NK-92 (cell line): ENCODE measurements around the gene CNTNAP2.

Experiments used
- DNase-seq: peaks from one replicate; lab custom pipeline; 2025; ENCODE audit not compliant: unreplicated experiment; lab: John Stamatoyannopoulos, UW

CNTNAP2 gene

GRCh38 chr7:147524726-147525250 is 1408.2 kb downstream of the CNTNAP2 start:
- no peak for DNase-seq

GRCh38 chr7:147525325-147525724 is 1408.7 kb downstream of the CNTNAP2 start:
- no peak for DNase-seq

GRCh38 chr7:147535701-147536111 is 1419.1 kb downstream of the CNTNAP2 start:
- DNase-seq, result no peak

GRCh38 chr7:147539685-147540084 is 1423.1 kb downstream of the CNTNAP2 start:
- no peak for DNase-seq

- DNase-seq, result no peak
These were observed 1424.1 kb downstream of the CNTNAP2 start for GRCh38 chr7:147540743-147541142.

GRCh38 chr7:147541261-147541660 is 1424.7 kb downstream of the CNTNAP2 start:
- no peak for DNase-seq

- DNase-seq, result no peak
These were observed 1430.8 kb downstream of the CNTNAP2 start for GRCh38 chr7:147547252-147547897.

- DNase-seq, result no peak
These were observed 1439.7 kb downstream of the CNTNAP2 start for GRCh38 chr7:147556317-147556716.

GRCh38 chr7:147563669-147564068 is 1447.1 kb downstream of the CNTNAP2 start:
- DNase-seq, result no peak

GRCh38 chr7:147564786-147565476 is 1448.3 kb downstream of the CNTNAP2 start:
- DNase-seq, result no peak

GRCh38 chr7:147567043-147567442 is 1450.4 kb downstream of the CNTNAP2 start:
- DNase-seq, result no peak

GRCh38 chr7:147569116-147569913 is 1452.7 kb downstream of the CNTNAP2 start:
- no peak for DNase-seq

- DNase-seq, result no peak
These were observed 1453.8 kb downstream of the CNTNAP2 start for GRCh38 chr7:147570390-147570789.

- no peak for DNase-seq
These were observed 1455.0 kb downstream of the CNTNAP2 start for GRCh38 chr7:147571436-147572185.

- DNase-seq, result no peak
These were observed 1461.6 kb downstream of the CNTNAP2 start for GRCh38 chr7:147578196-147578595.

- no peak for DNase-seq
These were observed 1462.5 kb downstream of the CNTNAP2 start for GRCh38 chr7:147579148-147579547.

GRCh38 chr7:147584771-147585193 is 1468.2 kb downstream of the CNTNAP2 start:
- no peak for DNase-seq

GRCh38 chr7:147586110-147586509 is 1469.5 kb downstream of the CNTNAP2 start:
- no peak for DNase-seq

- DNase-seq, result no peak
These were observed 1469.9 kb downstream of the CNTNAP2 start for GRCh38 chr7:147586526-147586925.

- no peak for DNase-seq
These were observed 1476.9 kb downstream of the CNTNAP2 start for GRCh38 chr7:147593271-147594057.
